ENCODE data around the gene VAC14.

Gene VAC14

GRCh38 chr16:70653406-70653805 is 147.6 kb downstream of the VAC14 start:
- Histone ChIP-seq H3K27ac (replicated peaks) (no peak overlapping the region), H3K27me3 (ENCODE audit: insufficient read depth, poor library complexity, severe bottlenecking) (no peaks in the 10 kb centered on the region), H3K4me3 (replicated peaks; ENCODE audit: insufficient read depth, low read length) (no peak overlapping the region)
- no peak for TF ChIP-seq GABPA (IDR thresholded peaks at IDR 0.05; ENCODE audit: low read depth)
- TF ChIP-seq POLR2AphosphoS5 (IDR thresholded peaks at IDR 0.05; ENCODE audit: low read depth) = no peak
- no peak for TF ChIP-seq SPI1 (IDR thresholded peaks at IDR 0.05; ENCODE audit: borderline replicate concordance, low read depth)
- TF ChIP-seq, protein P1, sequence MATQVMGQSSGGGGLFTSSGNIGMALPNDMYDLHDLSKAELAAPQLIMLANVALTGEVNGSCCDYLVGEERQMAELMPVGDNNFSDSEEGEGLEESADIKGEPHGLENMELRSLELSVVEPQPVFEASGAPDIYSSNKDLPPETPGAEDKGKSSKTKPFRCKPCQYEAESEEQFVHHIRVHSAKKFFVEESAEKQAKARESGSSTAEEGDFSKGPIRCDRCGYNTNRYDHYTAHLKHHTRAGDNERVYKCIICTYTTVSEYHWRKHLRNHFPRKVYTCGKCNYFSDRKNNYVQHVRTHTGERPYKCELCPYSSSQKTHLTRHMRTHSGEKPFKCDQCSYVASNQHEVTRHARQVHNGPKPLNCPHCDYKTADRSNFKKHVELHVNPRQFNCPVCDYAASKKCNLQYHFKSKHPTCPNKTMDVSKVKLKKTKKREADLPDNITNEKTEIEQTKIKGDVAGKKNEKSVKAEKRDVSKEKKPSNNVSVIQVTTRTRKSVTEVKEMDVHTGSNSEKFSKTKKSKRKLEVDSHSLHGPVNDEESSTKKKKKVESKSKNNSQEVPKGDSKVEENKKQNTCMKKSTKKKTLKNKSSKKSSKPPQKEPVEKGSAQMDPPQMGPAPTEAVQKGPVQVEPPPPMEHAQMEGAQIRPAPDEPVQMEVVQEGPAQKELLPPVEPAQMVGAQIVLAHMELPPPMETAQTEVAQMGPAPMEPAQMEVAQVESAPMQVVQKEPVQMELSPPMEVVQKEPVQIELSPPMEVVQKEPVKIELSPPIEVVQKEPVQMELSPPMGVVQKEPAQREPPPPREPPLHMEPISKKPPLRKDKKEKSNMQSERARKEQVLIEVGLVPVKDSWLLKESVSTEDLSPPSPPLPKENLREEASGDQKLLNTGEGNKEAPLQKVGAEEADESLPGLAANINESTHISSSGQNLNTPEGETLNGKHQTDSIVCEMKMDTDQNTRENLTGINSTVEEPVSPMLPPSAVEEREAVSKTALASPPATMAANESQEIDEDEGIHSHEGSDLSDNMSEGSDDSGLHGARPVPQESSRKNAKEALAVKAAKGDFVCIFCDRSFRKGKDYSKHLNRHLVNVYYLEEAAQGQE (IDR thresholded peaks at IDR 0.05; ENCODE audit: insufficient replicate concordance, low read depth) = no peak
- TF ChIP-seq, protein P2, sequence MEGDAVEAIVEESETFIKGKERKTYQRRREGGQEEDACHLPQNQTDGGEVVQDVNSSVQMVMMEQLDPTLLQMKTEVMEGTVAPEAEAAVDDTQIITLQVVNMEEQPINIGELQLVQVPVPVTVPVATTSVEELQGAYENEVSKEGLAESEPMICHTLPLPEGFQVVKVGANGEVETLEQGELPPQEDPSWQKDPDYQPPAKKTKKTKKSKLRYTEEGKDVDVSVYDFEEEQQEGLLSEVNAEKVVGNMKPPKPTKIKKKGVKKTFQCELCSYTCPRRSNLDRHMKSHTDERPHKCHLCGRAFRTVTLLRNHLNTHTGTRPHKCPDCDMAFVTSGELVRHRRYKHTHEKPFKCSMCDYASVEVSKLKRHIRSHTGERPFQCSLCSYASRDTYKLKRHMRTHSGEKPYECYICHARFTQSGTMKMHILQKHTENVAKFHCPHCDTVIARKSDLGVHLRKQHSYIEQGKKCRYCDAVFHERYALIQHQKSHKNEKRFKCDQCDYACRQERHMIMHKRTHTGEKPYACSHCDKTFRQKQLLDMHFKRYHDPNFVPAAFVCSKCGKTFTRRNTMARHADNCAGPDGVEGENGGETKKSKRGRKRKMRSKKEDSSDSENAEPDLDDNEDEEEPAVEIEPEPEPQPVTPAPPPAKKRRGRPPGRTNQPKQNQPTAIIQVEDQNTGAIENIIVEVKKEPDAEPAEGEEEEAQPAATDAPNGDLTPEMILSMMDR (IDR thresholded peaks at IDR 0.05; ENCODE audit: insufficient read depth, low read length) = no peak
- no peak for DNase-seq (ENCODE audit: low read depth in 1 of 2, low spot score in 1 of 2)

- TF ChIP-seq, protein P1 (IDR thresholded peaks at IDR 0.05; ENCODE audit: insufficient replicate concordance, low read depth) = no peak
- TF ChIP-seq, protein P2 (IDR thresholded peaks at IDR 0.05; ENCODE audit: insufficient read depth, low read length) = no peak
- no peak for TF ChIP-seq SPI1 (IDR thresholded peaks at IDR 0.05; ENCODE audit: borderline replicate concordance, low read depth)
- TF ChIP-seq POLR2AphosphoS5 (IDR thresholded peaks at IDR 0.05; ENCODE audit: low read depth) = no peak
- TF ChIP-seq GABPA (IDR thresholded peaks at IDR 0.05; ENCODE audit: low read depth) = no peak
- DNase-seq (ENCODE audit: low read depth in 1 of 2, low spot score in 1 of 2) = no peak
- Histone ChIP-seq H3K4me3 (replicated peaks; ENCODE audit: insufficient read depth, low read length) (no peak overlapping the region), H3K27ac (replicated peaks) (no peak overlapping the region), H3K27me3 (ENCODE audit: insufficient read depth, poor library complexity, severe bottlenecking) (no peaks in the 10 kb centered on the region)
These were observed 148.6 kb downstream of the VAC14 start for GRCh38 chr16:70652322-70652721.

GRCh38 chr16:70651524-70651923 is 149.4 kb downstream of the VAC14 start:
- DNase-seq (ENCODE audit: low read depth in 1 of 2, low spot score in 1 of 2) = no peak
- TF ChIP-seq SPI1 (IDR thresholded peaks at IDR 0.05; ENCODE audit: borderline replicate concordance, low read depth) = no peak
- TF ChIP-seq, protein P1 (IDR thresholded peaks at IDR 0.05; ENCODE audit: insufficient replicate concordance, low read depth) = no peak
- TF ChIP-seq, protein P2 (IDR thresholded peaks at IDR 0.05; ENCODE audit: insufficient read depth, low read length) = no peak
- TF ChIP-seq POLR2AphosphoS5 (IDR thresholded peaks at IDR 0.05; ENCODE audit: low read depth) = no peak
- TF ChIP-seq GABPA (IDR thresholded peaks at IDR 0.05; ENCODE audit: low read depth) = no peak

More at GRCh38 chr16:70651524-70651923, 149.4 kb downstream of the VAC14 start:
- Histone ChIP-seq H3K27ac (replicated peaks) (no peak overlapping the region), H3K27me3 (ENCODE audit: insufficient read depth, poor library complexity, severe bottlenecking) (no peaks in the 10 kb centered on the region), H3K4me3 (replicated peaks; ENCODE audit: insufficient read depth, low read length) (no peak overlapping the region)
